Measurements from ENCODE around the gene ZBTB5. TPM values are rescaled to one million over a fixed set of nuclear protein-coding genes. Genes with fewer than 3 reads are reported as not detected.

Gene ZBTB5
- total RNA-seq, 4 donors from 2014 or later = 5.6 to 7.0 (median 6.7) TPM

DNA sequence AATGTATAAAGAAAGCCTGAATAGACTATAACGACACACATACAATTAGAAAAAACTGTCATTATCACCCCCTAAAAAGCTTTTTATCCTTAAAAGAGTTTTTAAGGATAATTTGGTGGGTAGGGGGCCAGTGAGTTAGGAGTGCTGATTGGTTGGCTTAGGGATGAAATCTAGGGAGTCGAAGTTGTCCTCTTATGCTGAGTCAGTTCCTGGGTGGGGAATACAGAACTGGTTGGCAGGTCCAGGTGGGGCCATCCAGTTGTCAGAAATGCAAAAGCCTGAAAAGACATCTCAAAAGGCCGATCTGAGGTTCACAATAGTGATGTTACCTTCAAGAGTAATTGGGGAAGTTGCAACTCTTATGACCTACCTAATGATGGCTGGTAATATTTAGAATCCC is 13.6 kb downstream of the ZBTB5 start:
- DNase-seq (no peak), ATAC-seq (no peak)
- Histone ChIP-seq H3K4me3 (no peak overlapping the region), H3K4me1 (peaks cover 13 to 31% of the 10 kb centered on the region in 2 donors), H3K36me3 (no peaks in the 10 kb centered on the region), H3K27me3 (no peaks in the 10 kb centered on the region), H3K27ac (peak overlapping the region in 2 of 4 donors; percentile 5 to 33), H3K9me3 (no peaks in the 10 kb centered on the region)
- TF ChIP-seq, protein P1, sequence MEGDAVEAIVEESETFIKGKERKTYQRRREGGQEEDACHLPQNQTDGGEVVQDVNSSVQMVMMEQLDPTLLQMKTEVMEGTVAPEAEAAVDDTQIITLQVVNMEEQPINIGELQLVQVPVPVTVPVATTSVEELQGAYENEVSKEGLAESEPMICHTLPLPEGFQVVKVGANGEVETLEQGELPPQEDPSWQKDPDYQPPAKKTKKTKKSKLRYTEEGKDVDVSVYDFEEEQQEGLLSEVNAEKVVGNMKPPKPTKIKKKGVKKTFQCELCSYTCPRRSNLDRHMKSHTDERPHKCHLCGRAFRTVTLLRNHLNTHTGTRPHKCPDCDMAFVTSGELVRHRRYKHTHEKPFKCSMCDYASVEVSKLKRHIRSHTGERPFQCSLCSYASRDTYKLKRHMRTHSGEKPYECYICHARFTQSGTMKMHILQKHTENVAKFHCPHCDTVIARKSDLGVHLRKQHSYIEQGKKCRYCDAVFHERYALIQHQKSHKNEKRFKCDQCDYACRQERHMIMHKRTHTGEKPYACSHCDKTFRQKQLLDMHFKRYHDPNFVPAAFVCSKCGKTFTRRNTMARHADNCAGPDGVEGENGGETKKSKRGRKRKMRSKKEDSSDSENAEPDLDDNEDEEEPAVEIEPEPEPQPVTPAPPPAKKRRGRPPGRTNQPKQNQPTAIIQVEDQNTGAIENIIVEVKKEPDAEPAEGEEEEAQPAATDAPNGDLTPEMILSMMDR (IDR thresholded peaks at IDR 0.05 in 4 of 5, conservative IDR thresholded peaks at IDR 0.05 in 1 of 5) = no peak
- TF ChIP-seq POLR2A (IDR thresholded peaks at IDR 0.05) = no peak
- intact Hi-C loops (cut with DNase I; ENCODE audit: low total_unique reads) (loop anchor here (2.0 kb wide), 1 partner anchor 27 kb away; no protein-coding TSS in a partner anchor), in situ Hi-C loops (cut with MboI; ENCODE audit: low sequenced_read_pairs in 4 of 4) (loop anchor here in 1 of 4 donors (25.0 kb wide), 1 partner anchor 611 kb away; the partner anchor contains the start of gene SHB)

- no peak for DNase-seq
- in situ Hi-C loops (cut with MboI; ENCODE audit: low sequenced_read_pairs in 4 of 4) (loop anchor here in 1 of 4 donors (25.0 kb wide), 1 partner anchor 612 kb away; the partner anchor contains the start of gene SHB), intact Hi-C loops (cut with DNase I; ENCODE audit: low total_unique reads) (loop anchor here (2.0 kb wide), 1 partner anchor 29 kb away; no protein-coding TSS in a partner anchor)
- Histone ChIP-seq H3K4me1 (peaks cover 11 to 28% of the 10 kb centered on the region in 2 donors), H3K9me3 (no peaks in the 10 kb centered on the region), H3K36me3 (no peaks in the 10 kb centered on the region), H3K4me3 (no peak overlapping the region), H3K27ac (no peak overlapping the region), H3K27me3 (no peaks in the 10 kb centered on the region)
- TF ChIP-seq, protein P1 (IDR thresholded peaks at IDR 0.05 in 4 of 5, conservative IDR thresholded peaks at IDR 0.05 in 1 of 5) = no peak
- no peak for TF ChIP-seq POLR2A (IDR thresholded peaks at IDR 0.05)
- ATAC-seq = no peak
Measured at GRCh38 chr9:37449862-37450632, 15.2 kb downstream of the ZBTB5 start.

- DNase-seq (no peak), ATAC-seq (no peak)
- intact Hi-C loops (cut with DNase I; ENCODE audit: low total_unique reads) (no loop called here), in situ Hi-C loops (cut with MboI; ENCODE audit: low sequenced_read_pairs in 4 of 4) (no loop called here)
- Histone ChIP-seq H3K4me1 (peaks cover 2 to 7% of the 10 kb centered on the region in 2 donors), H3K4me3 (no peak overlapping the region), H3K36me3 (peaks cover 0 to 3% of the 10 kb centered on the region in 2 donors), H3K27me3 (no peaks in the 10 kb centered on the region), H3K9me3 (no peaks in the 10 kb centered on the region), H3K27ac (no peak overlapping the region)
- TF ChIP-seq POLR2A (IDR thresholded peaks at IDR 0.05) = no peak
- TF ChIP-seq, protein P1 (IDR thresholded peaks at IDR 0.05 in 4 of 5, conservative IDR thresholded peaks at IDR 0.05 in 1 of 5) = no peak
Measured at GRCh38 chr9:37447111-37447510, 18.1 kb downstream of the ZBTB5 start.

DNA sequence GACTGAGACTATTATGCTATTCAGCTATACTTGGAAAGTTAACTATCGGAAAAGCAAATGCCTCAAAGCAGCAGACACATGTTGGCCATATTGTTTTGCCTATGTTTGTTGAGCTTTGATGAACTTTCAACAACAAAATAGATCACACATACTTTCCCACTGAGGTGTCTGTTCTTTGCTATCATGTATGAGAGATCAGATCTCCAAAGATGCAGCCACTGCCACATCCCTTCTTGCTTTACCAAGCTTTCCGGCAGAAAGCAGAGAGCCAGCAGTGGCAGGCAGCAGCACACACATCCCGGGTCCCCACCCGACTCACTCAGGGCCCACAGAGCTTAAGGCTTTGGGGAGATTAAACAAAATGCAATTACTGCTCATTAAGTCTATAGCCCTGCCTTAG is 18.8 kb downstream of the ZBTB5 start:
- peaks cover 0 to 10% of the 10 kb centered on the region in 2 donors for H3K36me3 ChIP-seq
- H3K4me1 ChIP-seq = peaks cover 1 to 2% of the 10 kb centered on the region in 2 donors
- H3K4me3 ChIP-seq = no peak overlapping the region
- no peaks in the 10 kb centered on the region for H3K27me3 ChIP-seq
- in situ Hi-C loops (cut with MboI; ENCODE audit: low sequenced_read_pairs in 4 of 4) = no loop called here
- no peak overlapping the region for H3K27ac ChIP-seq
- no peak for ATAC-seq
- no peaks in the 10 kb centered on the region for H3K9me3 ChIP-seq
- TF ChIP-seq, protein P1 (IDR thresholded peaks at IDR 0.05 in 4 of 5, conservative IDR thresholded peaks at IDR 0.05 in 1 of 5) = no peak
- no peak for TF ChIP-seq POLR2A (IDR thresholded peaks at IDR 0.05)
- intact Hi-C loops (cut with DNase I; ENCODE audit: low total_unique reads) = no loop called here
- DNase-seq = no peak

Data from gastrocnemius medialis (tissue), 4 donors.